Parathyroid adenoma (tissue), 2 donors: ENCODE measurements around the gene QRICH1.

Experiments
- H2AFZ ChIP-seq: fragments of 300-600 bp; sonication (generic); one replicate; pipeline ENCODE4 v1.7.0; 2017; ENCODE audit warnings: antibody characterized with exemption, mild to moderate bottlenecking
- H3K27ac ChIP-seq: fragments of 300-600 bp; sonication (generic); one replicate; pipeline ENCODE4 v1.7.0; 2017
- H3K27me3 ChIP-seq: fragments of 300-600 bp; sonication (generic); one replicate; pipeline ENCODE4 v1.7.0; 2017; ENCODE audit warnings: low read length; ENCODE audit not compliant: control insufficient read depth, insufficient read depth
- H3K36me3 ChIP-seq: fragments of 300-600 bp; sonication (generic); one replicate; pipeline ENCODE4 v1.7.0; 2017; ENCODE audit warnings: low read length; ENCODE audit not compliant: control insufficient read depth, insufficient read depth
- H3K4me1 ChIP-seq: fragments of 300-600 bp; sonication (generic); one replicate; pipeline ENCODE4 v1.7.0; 2017; ENCODE audit warnings: control low read depth
- H3K4me2 ChIP-seq: fragments of 300-600 bp; sonication (generic); one replicate; pipeline ENCODE4 v1.7.0; 2017; ENCODE audit warnings: low read length
- H3K4me3 ChIP-seq: fragments of 300-600 bp; sonication (generic); one replicate; pipeline ENCODE4 v1.7.0; 2017; ENCODE audit warnings: low read depth, low read length
- H3K79me2 ChIP-seq: fragments of 300-600 bp; sonication (generic); one replicate; pipeline ENCODE4 v1.7.0; 2017; ENCODE audit warnings: control low read depth
- H3K9ac ChIP-seq: fragments of 300-600 bp; sonication (generic); one replicate; pipeline ENCODE4 v1.7.0; 2017; ENCODE audit warnings: mild to moderate bottlenecking
- H3K9me3 ChIP-seq: fragments of 300-600 bp; sonication (generic); one replicate; pipeline ENCODE4 v1.7.0; 2017; ENCODE audit warnings: low read length; ENCODE audit not compliant: control insufficient read depth
- CTCF ChIP-seq: fragments of 300-600 bp; sonication (generic); IDR thresholded peaks from one replicate; pipeline ENCODE4 v1.7.0; 2017; ENCODE audit warnings: antibody characterized with exemption, mild to moderate bottlenecking
- donor health status: primary hyperparathyroidism.

QRICH1 gene

DNA sequence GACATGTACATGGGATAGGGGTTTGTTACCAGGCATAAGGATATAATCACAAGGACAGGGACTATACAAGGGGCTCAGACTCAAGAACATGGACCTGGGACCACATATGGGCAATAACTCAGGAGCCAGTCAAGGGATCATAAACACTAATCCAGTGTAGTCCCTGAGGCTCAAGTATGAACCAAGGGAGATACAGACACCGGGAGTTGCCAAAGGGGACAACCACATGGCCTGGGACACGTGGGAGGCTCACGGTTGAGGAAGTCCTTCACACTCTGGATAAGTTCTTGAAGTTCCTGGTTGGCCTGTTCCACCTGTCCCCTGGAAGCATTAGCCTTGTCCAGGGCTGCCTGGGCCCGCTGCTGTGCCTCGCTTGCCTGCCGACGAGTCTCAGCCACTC is 28.6 kb upstream of the QRICH1 start:
- no peaks in the 10 kb centered on the region for H3K9me3 ChIP-seq
- no peaks in the 10 kb centered on the region for H3K27me3 ChIP-seq
- no peak overlapping the region for H3K4me3 ChIP-seq
- H3K4me2 ChIP-seq: no peak overlapping the region
- H3K36me3 ChIP-seq: no peaks in the 10 kb centered on the region
- peaks cover 15% of the 10 kb centered on the region for H3K4me1 ChIP-seq
- H3K9ac ChIP-seq: no peak overlapping the region
- H3K79me2 ChIP-seq: peaks cover 21% of the 10 kb centered on the region
- no peak for TF ChIP-seq CTCF
- H2AFZ ChIP-seq: no peak overlapping the region
- H3K27ac ChIP-seq: no peak overlapping the region

DNA sequence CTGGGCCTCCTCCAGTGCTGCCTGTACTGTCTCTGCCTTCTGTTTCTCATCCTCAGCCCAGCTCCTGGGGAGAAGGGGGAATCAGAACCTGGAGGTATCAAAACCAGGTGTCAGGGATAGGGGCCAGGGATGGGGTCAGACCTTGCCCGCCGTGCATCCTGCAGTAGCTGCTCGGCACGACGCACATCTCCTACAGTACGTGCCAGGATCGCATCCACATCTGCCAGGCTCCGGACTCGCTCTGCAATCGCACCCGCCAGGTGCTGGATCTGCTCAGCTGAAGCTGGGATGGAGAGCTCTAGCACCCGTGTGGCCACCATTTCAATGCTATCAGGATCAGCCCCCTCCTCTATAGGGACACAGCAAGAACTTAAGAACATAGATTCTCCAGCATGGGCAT is 28.2 kb upstream of the QRICH1 start:
- no peak for TF ChIP-seq CTCF
- H3K27me3 ChIP-seq: no peaks in the 10 kb centered on the region
- no peak overlapping the region for H2AFZ ChIP-seq
- peaks cover 15% of the 10 kb centered on the region for H3K4me1 ChIP-seq
- H3K4me2 ChIP-seq: no peak overlapping the region
- H3K27ac ChIP-seq: no peak overlapping the region
- peaks cover 26% of the 10 kb centered on the region for H3K79me2 ChIP-seq
- no peaks in the 10 kb centered on the region for H3K9me3 ChIP-seq
- no peak overlapping the region for H3K4me3 ChIP-seq
- no peak overlapping the region for H3K9ac ChIP-seq
- H3K36me3 ChIP-seq: no peaks in the 10 kb centered on the region

DNA sequence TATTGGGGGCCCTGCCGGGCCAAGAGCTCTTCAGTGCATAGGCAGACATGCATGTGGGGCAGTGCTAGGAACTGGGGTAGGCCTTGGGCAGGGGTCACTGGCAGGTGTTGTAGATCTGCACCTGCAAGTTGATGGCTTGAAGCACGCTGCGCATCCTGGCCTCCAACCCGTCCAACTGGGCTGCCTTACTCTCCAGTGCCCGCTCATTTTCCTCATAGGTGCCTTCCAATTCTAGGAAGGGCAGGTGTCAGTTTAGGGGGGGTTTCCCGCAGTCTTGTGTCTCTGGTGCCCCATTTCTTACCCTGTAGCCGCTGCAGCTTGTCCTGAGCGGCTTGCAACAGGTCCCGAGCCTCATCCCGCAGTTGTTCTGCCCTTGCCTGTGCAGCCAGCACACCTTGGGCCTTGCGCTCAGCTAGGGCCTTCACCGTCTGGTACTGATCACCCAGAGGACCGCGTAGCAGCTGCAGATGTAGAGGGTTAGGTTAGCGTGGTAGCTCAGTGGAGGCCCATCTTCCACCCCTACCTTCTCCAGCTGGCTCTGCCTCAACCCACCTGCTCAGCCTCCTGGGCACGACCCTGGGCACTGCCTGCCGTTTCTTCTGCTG is 27.4 kb upstream of the QRICH1 start:
- no peaks in the 10 kb centered on the region for H3K9me3 ChIP-seq
- H3K36me3 ChIP-seq: no peaks in the 10 kb centered on the region
- H3K9ac ChIP-seq: no peak overlapping the region
- TF ChIP-seq CTCF: no peak
- no peaks in the 10 kb centered on the region for H3K27me3 ChIP-seq
- H3K4me1 ChIP-seq: peaks cover 15% of the 10 kb centered on the region
- peak overlapping the region; percentile 75 for H2AFZ ChIP-seq
- peak overlapping the region; percentile 78 for H3K4me2 ChIP-seq
- H3K4me3 ChIP-seq: peak overlapping the region; percentile 80
- H3K27ac ChIP-seq: peak overlapping the region; percentile 91
- peaks cover 31% of the 10 kb centered on the region for H3K79me2 ChIP-seq

DNA sequence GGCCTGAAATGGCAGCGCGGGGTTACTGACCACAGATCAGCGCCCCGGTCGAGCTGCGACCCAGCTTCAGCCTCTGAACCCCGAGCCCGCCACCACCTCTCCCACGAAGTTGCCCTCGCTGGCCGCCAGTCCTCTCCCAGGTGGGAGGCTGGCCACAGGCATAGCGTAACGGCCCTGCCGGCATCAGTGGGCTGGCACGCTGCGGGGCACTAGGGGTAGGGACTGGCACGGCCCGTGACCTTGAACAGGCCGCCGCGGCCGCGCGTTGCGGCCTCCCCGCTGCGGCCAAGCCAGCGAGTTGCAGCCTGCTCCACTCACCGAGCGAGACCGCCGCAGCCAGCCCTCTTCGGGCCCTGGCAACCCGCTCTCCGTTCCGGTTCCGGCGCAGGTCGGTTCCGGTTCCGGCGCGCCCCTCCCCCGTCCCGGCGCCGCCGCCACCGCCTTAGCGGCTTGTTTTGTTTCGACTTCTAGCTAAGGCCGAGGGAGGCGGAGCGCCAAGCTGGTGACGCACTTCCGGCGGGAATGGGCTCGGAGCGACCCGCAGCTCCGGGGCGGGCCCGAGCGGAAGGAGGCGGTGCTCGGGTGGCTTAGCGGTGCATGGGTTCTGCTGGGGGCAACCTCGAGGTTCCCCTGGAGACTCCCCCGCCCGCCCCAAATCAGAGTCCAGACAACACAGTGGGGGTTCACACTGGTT is 26.7 kb upstream of the QRICH1 start, which contains the start of gene USP19:
Gene USP19, minus strand, starts transcription at position 386 of the 694 bp plus-strand sequence. CDS start 1,678 bp downstream, outside the sequence.
- Histone ChIP-seq H3K4me2 (peak within 1 kb of the TSS; percentile 78), H3K79me2 (peaks cover 34% of the 10 kb centered on the region), H3K27ac (peak within 1 kb of the TSS; percentile 91), H3K4me3 (peak within 1 kb of the TSS; percentile 80), H3K27me3 (no peaks in the 10 kb centered on the region), H3K9ac (peak within 1 kb of the TSS; percentile 28), H2AFZ (peak within 1 kb of the TSS; percentile 75), H3K4me1 (peaks cover 15% of the 10 kb centered on the region), H3K36me3 (no peaks in the 10 kb centered on the region), H3K9me3 (no peaks in the 10 kb centered on the region)
- TF ChIP-seq CTCF: no peak
